Activated gamma-delta T cell treated with Interleukin-2 at 50 U/mL for 16 hours (primary cell): ENCODE measurements around the gene TMEM250.

ENCODE experiments used
- DNase-seq: peaks from one replicate; pipeline ENCODE4 v3.0.0-alpha.2; 2020

Gene TMEM250

DNA sequence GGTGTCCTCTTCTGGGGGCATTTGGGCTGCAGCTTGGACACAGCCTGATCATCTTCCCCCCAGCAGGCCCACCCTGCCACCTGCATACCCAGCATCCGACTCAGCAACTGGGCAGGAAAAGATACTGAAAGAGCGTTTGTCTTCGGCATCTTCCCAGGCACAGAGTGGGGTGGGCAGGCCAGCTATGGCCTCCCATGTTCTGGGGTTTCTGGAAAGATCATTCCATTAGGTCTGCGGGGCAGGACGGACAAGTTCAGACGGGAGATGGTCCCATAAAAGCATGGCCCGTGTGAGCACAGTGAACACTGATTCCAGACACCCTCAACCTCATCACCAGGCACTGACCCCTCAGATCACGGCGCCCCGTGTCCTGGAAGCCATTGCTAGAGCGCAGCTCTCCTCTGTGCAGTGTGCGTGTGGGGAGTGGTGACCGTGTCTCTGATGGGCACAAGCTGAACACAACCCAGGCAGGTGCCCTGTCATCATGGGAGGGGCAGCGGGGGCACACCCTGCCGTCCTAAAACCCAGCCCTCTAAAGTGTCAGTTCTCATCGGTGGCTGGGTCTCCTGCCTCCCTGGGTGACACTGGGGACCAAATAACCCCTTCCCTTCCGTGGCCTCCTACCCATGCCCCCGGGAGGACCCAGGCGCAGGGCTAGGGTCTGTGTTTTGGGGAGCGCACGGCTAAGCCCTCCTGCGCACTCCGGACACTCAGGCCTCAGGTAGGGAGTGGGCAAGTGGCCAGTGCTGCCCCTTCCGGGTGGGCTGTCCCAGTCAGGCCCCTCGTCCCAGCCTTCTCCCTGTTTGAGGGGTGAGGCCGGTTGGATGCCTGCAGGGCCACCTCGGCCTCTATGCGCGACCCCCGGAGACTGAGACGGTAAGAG lies 13.2 kb upstream of the TMEM250 start:
- DNase-seq = no peak

DNA sequence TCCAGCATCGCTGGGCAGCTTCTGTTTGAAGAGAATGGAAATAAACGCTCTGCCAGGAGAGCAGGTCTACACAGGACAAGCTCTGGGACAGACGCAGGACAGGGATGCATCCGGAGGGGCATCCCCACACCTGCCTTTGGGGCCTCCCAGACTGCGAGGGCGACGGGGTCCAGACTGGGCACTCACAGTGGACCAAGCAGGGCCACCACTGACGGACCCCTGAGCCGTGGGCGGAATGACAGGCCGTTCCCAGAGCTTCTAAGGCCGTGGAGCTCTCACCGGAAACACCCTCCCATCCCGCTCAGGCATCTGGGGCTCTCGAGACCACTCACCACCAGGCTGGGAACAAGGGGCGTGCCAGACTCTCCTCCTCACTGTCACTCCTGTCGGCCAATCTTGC lies 10.5 kb upstream of the TMEM250 start:
- DNase-seq = no peak

DNA sequence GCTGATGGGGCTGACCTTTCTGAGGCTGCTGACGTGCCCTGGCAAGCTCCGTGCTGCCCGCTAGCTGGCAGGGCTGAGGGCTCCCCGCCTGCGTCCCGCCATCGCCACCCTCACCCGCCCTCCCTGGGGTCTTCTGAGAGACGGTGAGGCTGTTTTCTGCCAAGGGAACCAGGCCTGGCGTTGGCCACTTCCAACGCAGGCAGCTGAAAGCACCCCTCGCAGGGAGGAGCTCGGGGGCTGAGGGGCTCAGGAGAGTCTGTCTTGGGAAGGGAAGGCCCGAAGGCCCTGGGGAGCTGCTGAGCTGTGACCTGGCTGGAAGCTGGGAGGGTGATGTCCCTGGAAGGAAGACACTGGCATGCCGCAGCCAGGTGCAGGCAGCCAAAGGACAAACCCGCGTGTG lies 9.8 kb upstream of the TMEM250 start:
- no peak for DNase-seq

DNA sequence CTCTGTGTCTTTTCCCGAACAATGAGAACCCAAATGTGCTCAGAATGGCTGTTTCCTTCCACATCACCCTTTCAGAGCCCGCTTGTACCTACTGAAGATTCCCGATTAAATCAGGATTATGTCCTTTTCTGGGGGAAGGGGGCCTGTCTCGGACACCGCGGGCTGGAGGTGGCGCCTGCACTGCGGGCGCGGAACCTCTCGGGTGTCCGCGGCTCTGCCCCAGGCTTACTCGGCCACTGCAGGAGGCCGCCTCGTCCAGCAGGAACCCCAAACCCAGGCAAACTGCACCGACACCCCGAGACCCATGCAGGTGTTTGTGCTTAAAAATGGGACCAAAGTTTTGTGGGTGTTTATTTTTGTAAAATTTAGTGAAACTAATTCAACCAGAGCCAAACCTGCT lies 8.6 kb upstream of the TMEM250 start:
- DNase-seq = no peak

DNA sequence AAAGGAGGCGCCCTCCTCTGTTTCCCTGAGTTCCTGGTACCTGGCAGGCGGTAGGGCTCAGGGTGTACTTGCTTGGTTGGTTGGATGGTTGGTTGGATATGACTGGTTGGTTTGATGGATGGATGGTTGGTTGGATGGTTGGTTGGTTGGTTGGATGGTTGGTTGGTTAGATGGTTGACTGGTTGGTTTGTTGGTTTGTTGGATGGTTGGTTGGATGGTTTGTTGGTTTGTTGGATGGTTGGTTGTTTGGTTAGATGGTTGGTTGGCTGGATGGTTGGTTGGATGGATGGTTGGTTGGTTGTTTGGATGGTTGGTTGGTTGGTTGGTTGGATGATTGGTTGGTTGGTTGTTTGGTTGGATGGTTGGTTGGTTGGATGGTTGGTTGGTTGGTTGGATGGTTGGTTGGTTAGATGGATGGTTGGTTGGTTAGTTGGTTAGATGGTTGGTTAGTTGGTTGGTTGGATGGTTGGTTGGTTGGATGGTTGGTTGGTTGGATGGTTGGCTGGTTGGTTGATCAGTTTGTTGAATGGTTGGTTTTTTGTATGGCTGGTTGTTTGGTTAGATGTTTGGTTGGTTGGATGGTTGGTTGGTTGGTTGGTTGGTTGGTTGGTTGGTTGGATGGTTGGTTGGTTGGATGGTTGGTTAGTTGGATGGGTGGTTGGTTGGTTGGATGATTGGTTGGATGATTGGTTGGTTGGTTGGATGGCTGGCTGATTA lies 6.5 kb upstream of the TMEM250 start:
- no peak for DNase-seq

DNA sequence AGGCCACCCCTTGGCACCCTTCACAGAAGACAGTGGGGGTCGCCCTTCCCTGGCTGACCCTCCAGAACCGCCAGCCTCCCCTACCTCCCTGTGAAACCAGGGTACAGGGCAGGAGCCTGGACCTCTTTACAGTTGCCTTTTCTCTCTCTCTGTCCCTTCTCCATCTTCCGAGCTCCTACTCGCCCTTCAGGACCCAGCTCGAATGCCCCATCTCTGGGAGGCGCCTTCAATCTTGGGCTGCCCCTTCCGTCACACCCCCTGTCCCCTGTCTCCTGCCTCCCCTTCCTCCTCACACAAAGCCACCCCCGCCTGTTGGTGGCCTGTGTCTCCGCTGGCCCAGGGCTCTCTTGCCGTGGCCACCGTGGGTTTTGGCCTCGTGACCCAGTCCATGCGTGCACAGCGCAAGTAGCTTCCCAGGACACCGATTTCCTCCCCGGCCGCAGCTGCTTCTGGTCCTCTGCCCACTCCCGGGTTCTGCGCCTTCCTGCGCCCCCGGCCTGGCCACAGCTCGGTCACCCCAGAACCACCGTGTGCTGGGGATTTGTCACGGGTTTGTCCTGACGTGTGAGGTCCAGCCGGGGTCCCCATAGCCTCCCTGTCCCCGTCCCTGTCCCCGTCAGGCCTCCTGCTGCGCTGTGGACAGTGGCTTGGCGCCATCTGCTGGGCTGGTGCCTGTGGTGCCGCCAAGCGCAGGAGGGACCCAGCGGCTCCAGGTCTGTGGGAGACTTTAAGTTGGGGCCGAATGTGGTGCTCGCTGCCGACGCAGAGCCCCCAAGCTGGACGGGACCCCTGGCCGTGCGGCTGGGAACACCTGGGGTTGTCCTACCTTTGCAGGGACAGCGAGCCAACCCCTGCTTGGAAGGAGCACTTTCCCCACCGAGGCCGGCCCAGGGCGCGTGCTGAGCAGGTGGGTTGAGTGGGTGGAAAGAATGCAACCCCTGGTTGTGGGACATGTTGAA lies 4.0 kb upstream of the TMEM250 start:
- peak; percentile 77 for DNase-seq

DNA sequence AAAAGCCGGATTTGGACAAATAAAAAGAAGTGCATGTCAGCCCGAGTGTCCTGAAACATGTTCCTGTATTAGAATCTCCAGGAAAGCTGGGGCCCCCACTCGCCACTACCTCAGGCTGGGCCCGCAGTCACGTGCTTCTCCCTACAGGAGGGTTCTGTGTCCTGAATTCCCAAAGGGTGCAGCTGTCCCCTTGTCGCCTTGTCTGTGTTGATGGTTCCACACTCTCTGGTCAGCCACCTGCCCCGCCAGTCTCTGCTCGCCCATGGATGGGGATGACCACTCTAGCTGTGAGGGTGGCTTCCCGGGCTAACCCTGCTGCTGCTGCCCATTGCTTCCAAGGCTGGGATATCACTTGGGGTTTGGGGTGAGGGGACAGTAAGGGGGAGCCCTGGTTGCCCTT lies 3.1 kb upstream of the TMEM250 start:
- DNase-seq = no peak

DNA sequence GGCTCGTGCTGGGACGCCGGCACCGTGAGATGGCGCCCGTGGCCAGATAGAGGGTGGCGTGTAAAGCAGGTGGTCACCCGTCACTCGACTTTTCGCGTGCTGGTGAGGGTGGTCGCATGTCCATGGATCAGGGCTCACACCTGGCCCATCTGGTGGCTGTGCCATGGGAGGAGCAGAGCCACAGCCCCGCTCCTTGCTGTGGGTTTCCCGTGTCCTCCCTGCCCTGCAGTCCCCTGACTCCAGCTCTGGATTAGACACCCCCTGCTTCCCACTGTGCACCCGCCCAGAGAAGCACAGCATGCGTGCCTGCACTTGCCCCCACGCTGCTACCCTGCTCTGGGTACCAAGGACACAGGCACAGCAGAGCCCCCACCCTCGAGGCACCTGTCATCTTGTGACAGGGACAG lies 1.8 kb upstream of the TMEM250 start:
- no peak for DNase-seq

DNA sequence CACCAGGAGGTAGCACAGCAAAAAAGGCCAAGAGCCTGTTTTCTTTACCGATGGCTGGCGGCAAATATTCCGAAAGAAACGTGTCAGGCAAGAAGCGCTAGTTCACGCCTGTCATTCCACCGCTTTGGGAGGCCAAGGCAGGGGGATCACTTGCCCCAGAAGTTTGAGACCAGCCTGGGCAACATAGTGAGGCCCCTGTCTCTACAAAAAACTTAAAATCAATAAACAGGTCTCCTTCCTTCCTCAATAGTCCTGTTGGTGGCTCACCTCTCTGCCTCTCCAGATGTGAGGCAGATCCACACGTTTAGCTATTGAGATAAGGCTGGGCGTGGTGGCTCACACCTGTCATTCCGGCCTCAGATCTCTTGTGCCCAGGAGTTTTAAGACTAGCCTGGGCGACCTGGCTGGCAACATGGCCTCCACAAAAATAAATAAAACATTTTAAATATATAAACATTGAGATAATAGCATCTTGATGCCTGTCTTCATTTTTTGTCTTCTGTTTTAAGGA lies 1.3 kb upstream of the TMEM250 start:
- DNase-seq = no peak

DNA sequence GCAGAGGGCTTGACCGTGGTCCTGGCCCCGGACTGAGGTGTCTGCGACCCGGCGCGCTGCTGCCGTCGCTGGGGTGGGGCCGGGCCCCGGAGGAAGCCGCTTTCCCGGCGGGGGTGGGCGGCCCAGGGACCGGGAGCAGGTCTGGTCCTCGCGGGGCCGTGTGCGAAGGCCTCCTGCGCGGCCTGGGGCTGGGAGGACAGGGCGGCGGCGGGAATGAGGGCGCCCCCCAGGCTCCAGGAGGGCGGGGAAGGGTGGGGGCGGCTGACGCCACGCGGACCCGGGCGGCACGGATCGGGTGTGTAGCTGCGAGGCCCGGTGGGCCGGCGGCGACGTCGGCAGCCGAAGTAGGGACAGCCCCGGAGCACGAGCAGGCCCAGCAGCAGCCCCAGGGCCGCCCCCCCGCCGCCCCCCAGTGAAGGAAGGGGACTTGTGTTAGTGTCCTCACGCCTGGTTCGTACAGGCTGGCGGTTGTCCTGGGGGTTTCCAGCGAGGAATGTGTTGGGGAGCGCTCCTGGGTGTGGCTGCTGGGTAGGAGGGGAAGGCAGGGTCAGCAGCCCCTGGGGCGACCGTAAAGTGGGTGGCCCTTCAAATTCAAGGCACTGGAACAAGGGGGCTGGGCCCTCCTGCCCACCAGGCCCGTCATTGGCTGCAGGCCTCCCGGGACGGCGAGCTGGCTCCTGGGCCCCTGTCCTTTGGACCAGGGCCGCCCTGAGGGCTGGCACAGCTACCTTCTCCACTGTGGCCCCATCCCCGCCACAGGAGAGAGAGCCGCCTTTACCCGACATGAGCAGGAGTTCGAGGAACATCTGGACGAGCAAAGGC lies 597 bp upstream of the TMEM250 start:
- DNase-seq = no peak

DNA sequence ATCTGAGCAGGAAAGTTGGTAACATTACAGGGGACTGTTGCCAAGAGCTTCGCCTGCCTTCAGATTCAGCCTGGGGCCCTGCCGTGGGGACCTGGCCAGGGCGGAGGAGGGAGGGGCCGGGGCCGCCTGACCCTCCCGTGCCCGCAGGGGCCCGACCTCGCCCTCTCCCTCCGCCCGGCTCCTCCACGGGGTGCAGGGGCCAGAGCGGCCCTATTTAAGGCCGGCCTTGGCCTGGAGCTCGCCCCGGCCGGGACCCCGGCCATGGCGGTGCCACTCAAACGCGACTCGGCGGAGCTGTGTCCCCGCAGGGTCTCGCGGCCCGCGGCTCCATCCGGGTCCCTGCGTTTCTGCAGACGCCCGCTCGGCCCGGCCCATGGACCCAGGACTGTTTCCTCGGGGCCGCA lies 757 bp downstream of the TMEM250 start:
- no peak for DNase-seq

DNA sequence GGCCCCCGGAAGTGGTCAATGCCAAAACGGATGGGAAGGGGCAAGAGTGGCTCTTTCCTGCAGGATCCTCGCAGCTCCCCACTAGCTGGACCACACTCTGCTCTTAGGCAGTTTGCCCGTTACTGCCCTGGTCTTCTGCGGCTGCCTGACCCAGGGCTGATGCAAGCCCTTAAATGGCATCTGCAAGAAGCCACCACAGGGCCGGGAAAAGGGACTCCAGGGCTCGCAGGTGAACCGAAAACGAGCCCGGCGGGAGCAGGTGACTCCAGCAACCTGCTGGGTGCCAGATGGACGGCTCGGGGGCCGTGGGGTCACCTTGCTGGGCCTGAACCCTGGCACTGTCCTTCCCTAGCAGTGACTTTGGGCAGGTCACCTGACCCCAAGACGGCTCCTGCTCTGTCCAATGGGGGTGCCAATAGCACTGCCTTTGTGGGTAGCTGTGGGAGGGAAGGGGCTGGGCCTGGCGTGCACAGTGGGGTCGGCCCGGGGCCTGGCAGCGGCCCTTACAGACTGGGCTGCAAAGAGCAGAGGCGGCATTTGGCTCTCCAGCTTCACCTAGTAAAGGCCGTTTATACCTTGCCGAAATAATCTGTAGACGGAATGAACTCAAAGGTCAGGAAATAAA lies 1.3 kb downstream of the TMEM250 start:
- DNase-seq = no peak

DNA sequence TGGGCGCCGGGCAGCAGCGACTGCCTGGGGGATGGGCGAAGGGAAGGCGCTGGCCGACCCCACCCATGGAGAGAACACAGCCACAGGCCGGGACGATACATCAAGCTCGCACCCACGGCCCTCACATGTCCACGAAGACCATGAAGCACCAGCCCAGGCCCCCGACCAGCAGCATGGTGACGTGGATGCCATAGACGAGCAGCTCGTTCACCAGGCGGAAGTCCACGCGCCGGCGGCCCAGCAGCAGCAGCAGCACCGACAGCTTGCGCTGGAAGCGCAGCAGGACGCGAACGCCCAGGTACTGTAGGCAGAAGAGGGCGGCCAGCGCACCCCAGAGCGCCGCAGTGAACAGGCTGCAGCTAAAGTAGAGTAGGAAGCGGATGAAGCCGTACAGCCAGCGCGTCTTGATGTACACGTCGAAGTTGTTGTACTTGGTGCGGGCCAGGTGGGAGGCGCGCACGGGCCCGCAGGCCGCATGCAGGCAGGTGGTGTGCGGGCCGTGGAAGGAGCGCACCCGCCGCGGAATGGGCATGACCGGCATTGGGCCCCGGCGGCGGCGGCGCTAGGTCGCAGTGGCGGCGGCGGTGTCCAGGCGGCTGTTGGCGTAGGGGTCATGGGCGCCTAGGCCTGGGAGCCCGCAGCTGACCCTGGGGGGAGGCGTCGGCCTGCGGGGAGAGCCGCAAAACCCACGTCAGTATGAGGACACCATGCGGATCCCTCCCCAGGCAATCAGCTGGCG lies 2.1 kb downstream of the TMEM250 start:
- no peak for DNase-seq

DNA sequence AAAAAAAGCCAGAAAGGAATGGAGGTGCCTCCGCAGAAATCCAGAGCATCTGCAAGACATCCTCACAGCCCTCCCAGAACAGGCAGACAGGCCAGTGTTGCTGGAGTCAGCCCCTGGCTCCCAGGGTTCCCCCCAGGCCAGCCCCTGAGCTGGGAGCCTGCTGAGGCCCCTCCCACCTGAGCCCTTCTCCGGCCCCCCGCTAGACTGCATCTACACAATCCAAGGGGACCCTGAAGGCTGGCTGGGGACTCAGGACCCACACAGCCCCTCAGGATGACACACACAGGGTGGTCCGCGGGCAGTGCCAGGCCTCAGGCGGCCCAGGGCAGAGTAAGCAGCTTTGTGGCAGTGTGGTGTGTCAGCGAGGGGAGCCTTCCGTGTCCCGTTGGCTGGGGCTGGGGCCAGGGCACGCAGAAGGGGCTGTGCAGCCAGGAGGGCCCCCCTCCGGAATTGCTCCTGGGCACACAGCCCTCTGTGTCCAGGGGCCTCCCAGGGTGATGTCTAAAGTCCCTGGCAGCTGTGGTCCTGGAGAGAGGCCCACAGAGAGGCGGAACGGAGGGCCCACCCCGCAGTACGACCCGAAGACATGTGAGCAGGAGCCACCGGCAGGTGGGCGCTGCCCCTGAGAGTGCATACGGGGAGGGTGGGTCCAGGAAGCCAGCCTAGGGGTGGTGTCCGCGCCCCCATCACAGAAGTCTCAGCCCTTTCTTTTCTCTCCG lies 2.9 kb downstream of the TMEM250 start:
- no peak for DNase-seq

DNA sequence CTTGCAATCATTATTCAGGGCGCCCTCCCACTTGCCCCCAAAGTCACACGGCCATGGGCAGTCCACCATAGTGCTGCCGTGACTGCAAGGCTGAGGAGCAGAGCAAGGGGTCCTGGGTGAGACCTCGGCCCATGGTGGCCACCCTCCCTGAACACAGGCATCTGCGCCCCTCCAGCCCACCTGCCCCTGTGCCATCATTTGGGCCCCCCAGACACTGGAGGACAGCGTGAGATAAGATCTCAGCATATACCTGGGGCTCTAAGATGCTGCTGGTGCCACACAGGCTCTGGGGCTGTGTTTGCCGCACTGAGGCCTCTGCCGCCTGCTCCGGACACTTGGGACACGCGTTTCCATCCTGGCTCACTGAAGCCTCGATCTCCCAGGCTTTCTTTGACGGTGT lies 3.5 kb downstream of the TMEM250 start:
- DNase-seq = no peak

DNA sequence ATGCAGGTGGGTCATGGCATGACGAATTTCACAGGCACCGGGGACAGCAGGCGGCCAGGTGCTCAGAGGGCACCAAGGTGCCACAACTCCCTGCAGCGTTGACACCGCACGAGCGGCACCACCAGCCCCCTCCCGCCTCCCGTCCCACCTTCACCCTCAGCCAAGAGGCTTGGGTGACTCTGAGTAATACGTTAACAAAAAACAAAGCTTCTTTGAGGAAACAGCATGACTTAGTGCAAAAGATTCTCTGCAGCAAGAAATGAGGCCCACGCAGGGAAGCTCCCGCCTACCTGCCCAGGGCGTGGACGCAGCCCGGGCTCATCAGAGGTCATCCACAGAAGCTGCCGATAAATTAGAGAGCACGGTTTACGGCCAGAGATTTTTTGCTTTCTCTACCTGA lies 4.1 kb downstream of the TMEM250 start:
- no peak for DNase-seq

DNA sequence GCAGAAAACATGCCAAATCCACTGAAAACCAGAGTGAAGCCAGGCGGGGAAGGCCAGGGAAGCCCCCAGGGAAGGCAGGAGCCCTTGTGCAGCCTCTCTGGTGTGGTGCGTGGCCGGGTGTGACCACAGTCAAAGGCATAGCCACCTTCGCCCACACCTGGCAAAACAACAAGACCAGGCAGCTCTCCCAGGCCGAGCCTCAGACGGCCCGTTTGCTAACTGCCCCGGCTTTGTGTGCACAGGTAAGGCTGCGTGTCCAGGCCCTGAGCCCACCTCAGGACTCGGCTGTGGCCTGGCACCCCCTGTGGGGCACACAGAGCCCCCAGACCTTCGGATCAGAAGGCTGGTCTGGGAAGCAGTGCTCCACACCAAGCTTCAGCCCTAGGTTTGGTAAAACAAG lies 6.1 kb downstream of the TMEM250 start:
- DNase-seq = no peak

DNA sequence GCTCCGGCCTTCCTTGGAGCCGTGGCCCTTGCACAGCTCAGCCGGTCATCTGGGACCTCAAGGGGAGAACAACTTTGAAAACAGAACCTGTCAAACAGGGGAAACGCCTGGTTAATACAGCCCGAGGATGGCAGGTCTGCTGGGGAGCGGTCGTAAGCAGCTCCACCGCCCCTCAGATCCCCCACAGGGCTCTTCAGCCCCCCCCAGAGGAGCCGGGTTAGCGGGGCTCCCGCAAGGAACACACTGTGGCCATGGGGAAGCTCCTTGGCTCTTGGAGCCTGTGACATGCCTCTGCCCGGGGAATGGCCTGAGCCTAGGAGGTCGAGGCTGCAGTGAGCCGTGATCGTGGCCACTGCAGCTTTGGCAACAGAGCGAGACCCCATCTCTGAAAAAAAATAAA lies 6.8 kb downstream of the TMEM250 start:
- no peak for DNase-seq

DNA sequence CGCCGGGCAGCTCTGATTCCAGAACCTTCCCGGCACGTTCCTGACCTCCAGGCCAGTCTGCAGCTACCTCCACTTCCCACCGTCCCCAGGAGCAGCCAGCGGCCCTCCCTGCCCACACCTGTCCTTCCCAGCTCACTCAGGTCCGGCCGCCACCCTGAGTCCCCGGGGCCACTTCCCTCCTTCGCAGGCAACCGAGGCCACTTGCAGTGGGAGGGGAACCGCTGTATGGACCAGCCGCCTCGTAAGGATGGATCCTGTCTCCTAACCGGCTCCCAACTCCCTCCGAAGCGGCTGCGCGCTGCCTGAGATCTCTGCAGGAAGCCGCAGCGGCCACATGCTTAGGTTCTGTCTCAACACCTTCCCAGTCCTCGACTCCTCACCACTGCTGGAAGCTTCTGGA lies 7.5 kb downstream of the TMEM250 start:
- DNase-seq = no peak
